DMS79 treated with DMSO at 0.1 percent for 48 hours (cell line): ENCODE measurements around the gene SCN8A.

ENCODE experiments used
- DNase-seq: peaks from one replicate; lab custom pipeline; 2025; lab: John Stamatoyannopoulos, UW

The SCN8A gene

GRCh38 chr12:51852404-51853137 is 261.5 kb downstream of the SCN8A start:
- DNase-seq: no peak

- DNase-seq: no peak
These were observed 264.8 kb downstream of the SCN8A start for GRCh38 chr12:51855586-51856428.

DNA sequence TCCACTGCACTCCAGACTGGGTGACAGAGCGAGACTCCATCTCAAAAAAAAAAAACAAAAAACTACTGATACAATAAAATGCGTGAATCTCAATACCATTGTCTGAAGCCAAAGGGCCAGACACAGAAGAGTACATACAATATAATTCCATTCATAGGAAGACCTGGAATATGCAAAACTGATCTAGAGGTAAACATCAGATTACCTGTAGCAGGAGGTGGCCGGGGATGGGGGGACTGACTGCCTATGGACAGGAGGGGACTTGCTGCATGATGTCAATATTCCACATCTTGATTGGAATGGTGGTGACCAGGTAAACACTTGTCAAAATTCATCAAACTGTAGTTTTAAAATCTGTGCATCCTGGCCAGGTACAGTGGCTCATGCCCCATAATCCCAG is 270.0 kb downstream of the SCN8A start:
- DNase-seq: no peak
